Subcutaneous abdominal adipose tissue (tissue), 5 donors: ENCODE data around the gene C1QL1.

Experiments used
- H3K27ac ChIP-seq: one replicate; pipeline ENCODE4 v1.7.0; 2013; ENCODE audit warnings: low read depth, mild to moderate bottlenecking, inconsistent platforms, low read length, moderate library complexity
- H3K27me3 ChIP-seq, 5 donors: one replicate each; pipeline ENCODE4 v1.7.0; 2013; ENCODE audit warnings: low read length in 5 of 5, inconsistent platforms in 1 of 5; ENCODE audit not compliant: control insufficient read depth in 5 of 5, insufficient read depth in 4 of 5
- H3K36me3 ChIP-seq, 5 donors: one replicate each; pipeline ENCODE4 v1.7.0; 2013; ENCODE audit warnings: low read length in 5 of 5; ENCODE audit not compliant: control insufficient read depth in 5 of 5, insufficient read depth in 5 of 5
- H3K4me1 ChIP-seq, 5 donors: one replicate each; pipeline ENCODE4 v1.7.0; 2013; ENCODE audit warnings: low read length in 5 of 5, mild to moderate bottlenecking in 3 of 5, moderate library complexity in 1 of 5; ENCODE audit not compliant: control insufficient read depth in 5 of 5, insufficient read depth in 5 of 5
- H3K4me3 ChIP-seq, 5 donors: one replicate each; pipeline ENCODE4 v1.7.0; 2013; ENCODE audit warnings: low read length in 5 of 5, low read depth in 1 of 5
- H3K9ac ChIP-seq, 5 donors: one replicate each; pipeline ENCODE4 v1.7.0; 2013; ENCODE audit warnings: low read length in 5 of 5, mild to moderate bottlenecking in 4 of 5, moderate library complexity in 3 of 5
- H3K9me3 ChIP-seq, 5 donors: one replicate each; pipeline ENCODE4 v1.7.0; 2013; ENCODE audit warnings: low read length in 5 of 5; ENCODE audit not compliant: control insufficient read depth in 5 of 5
- donor health status: healthy.
- donor health status: healthy.
- donor health status: healthy.
- donor health status: healthy.
- donor health status: healthy.

The C1QL1 gene

GRCh38 chr17:45004388-45004787, 36.3 kb upstream of the C1QL1 start:
- Histone ChIP-seq H3K9ac (no peak overlapping the region), H3K4me1 (no peaks in the 10 kb centered on the region), H3K27me3 (peaks cover 0 to 14% (median 6%) of the 10 kb centered on the region in 5 donors), H3K4me3 (no peak overlapping the region), H3K9me3 (peaks cover 0 to 4% (median 3%) of the 10 kb centered on the region in 5 donors), H3K27ac (no peak overlapping the region), H3K36me3 (no peaks in the 10 kb centered on the region)

- Histone ChIP-seq H3K9ac (no peak overlapping the region), H3K9me3 (peaks cover 0 to 6% (median 6%) of the 10 kb centered on the region in 5 donors), H3K27me3 (peaks cover 0 to 12% (median 5%) of the 10 kb centered on the region in 5 donors), H3K4me1 (no peaks in the 10 kb centered on the region), H3K27ac (no peak overlapping the region), H3K4me3 (no peak overlapping the region), H3K36me3 (no peaks in the 10 kb centered on the region)
Observed at GRCh38 chr17:45003877-45004276, 35.8 kb upstream of the C1QL1 start.

- no peak overlapping the region for H3K9ac ChIP-seq
- peaks cover 0 to 6% (median 6%) of the 10 kb centered on the region in 5 donors for H3K9me3 ChIP-seq
- H3K4me3 ChIP-seq: no peak overlapping the region
- H3K36me3 ChIP-seq: no peaks in the 10 kb centered on the region
- no peak overlapping the region for H3K27ac ChIP-seq
- no peaks in the 10 kb centered on the region for H3K4me1 ChIP-seq
- H3K27me3 ChIP-seq: peaks cover 5 to 23% (median 11%) of the 10 kb centered on the region in 5 donors
Observed at GRCh38 chr17:45001310-45001709, 33.2 kb upstream of the C1QL1 start.

- Histone ChIP-seq H3K4me1 (no peaks in the 10 kb centered on the region), H3K27ac (no peak overlapping the region), H3K9me3 (peaks cover 0 to 6% (median 6%) of the 10 kb centered on the region in 5 donors), H3K36me3 (no peaks in the 10 kb centered on the region), H3K27me3 (peaks cover 0 to 26% (median 18%) of the 10 kb centered on the region in 5 donors), H3K9ac (no peak overlapping the region), H3K4me3 (no peak overlapping the region)
Observed at GRCh38 chr17:44999433-44999832, 31.3 kb upstream of the C1QL1 start.

- Histone ChIP-seq H3K9ac (no peak overlapping the region), H3K4me3 (no peak overlapping the region), H3K27me3 (peaks cover 0 to 24% (median 19%) of the 10 kb centered on the region in 5 donors), H3K9me3 (peaks cover 0 to 6% (median 6%) of the 10 kb centered on the region in 5 donors), H3K36me3 (no peaks in the 10 kb centered on the region), H3K4me1 (no peaks in the 10 kb centered on the region), H3K27ac (no peak overlapping the region)
Observed at GRCh38 chr17:44998646-44999045, 30.5 kb upstream of the C1QL1 start.

GRCh38 chr17:44997733-44998520, 29.8 kb upstream of the C1QL1 start:
- Histone ChIP-seq H3K27me3 (peaks cover 0 to 24% (median 21%) of the 10 kb centered on the region in 5 donors), H3K9ac (no peak overlapping the region), H3K36me3 (no peaks in the 10 kb centered on the region), H3K9me3 (peaks cover 0 to 6% (median 6%) of the 10 kb centered on the region in 5 donors), H3K4me1 (no peaks in the 10 kb centered on the region), H3K27ac (no peak overlapping the region), H3K4me3 (no peak overlapping the region)

- H3K27ac ChIP-seq: no peak overlapping the region
- peaks cover 0 to 30% (median 21%) of the 10 kb centered on the region in 5 donors for H3K27me3 ChIP-seq
- no peaks in the 10 kb centered on the region for H3K4me1 ChIP-seq
Observed at GRCh38 chr17:44996304-44996703, 28.2 kb upstream of the C1QL1 start.

GRCh38 chr17:44995436-44996001, 27.4 kb upstream of the C1QL1 start:
- Histone ChIP-seq H3K4me3 (no peak overlapping the region), H3K27me3 (peaks cover 0 to 31% (median 22%) of the 10 kb centered on the region in 5 donors), H3K4me1 (no peaks in the 10 kb centered on the region), H3K9ac (no peak overlapping the region), H3K36me3 (no peaks in the 10 kb centered on the region), H3K9me3 (peaks cover 0 to 6% (median 6%) of the 10 kb centered on the region in 5 donors), H3K27ac (no peak overlapping the region)

More at GRCh38 chr17:44996304-44996703, 28.2 kb upstream of the C1QL1 start:
- Histone ChIP-seq H3K36me3 (no peaks in the 10 kb centered on the region), H3K9ac (no peak overlapping the region), H3K4me3 (no peak overlapping the region), H3K9me3 (peaks cover 0 to 6% (median 6%) of the 10 kb centered on the region in 5 donors)

- Histone ChIP-seq H3K27me3 (peaks cover 8 to 39% (median 34%) of the 10 kb centered on the region in 5 donors), H3K27ac (no peak overlapping the region), H3K4me1 (peaks cover 0 to 3% (median 0%) of the 10 kb centered on the region in 5 donors), H3K4me3 (no peak overlapping the region), H3K9me3 (no peaks in the 10 kb centered on the region), H3K9ac (no peak overlapping the region), H3K36me3 (no peaks in the 10 kb centered on the region)
Observed at GRCh38 chr17:44992242-44992939, 24.3 kb upstream of the C1QL1 start.

- H3K27me3 ChIP-seq: peaks cover 18 to 38% (median 33%) of the 10 kb centered on the region in 5 donors
Observed at GRCh38 chr17:44990994-44991393, 22.9 kb upstream of the C1QL1 start.

More at GRCh38 chr17:44990994-44991393, 22.9 kb upstream of the C1QL1 start:
- H3K4me1 ChIP-seq: peaks cover 0 to 6% (median 0%) of the 10 kb centered on the region in 5 donors
- no peak overlapping the region for H3K27ac ChIP-seq
- no peak overlapping the region for H3K4me3 ChIP-seq
- no peak overlapping the region for H3K9ac ChIP-seq
- no peaks in the 10 kb centered on the region for H3K9me3 ChIP-seq
- H3K36me3 ChIP-seq: no peaks in the 10 kb centered on the region
